ENCODE measurements around the gene JPH2. TPM values are rescaled to one million over a fixed set of nuclear protein-coding genes. Genes with fewer than 3 reads are reported as not detected.
A peak's percentile ranks its signal among the peaks of the same experiment; 100 is the strongest.

The JPH2 gene
- polyA plus RNA-seq, 4 donors: 1.3 to 2.1 (median 1.4) TPM

DNA sequence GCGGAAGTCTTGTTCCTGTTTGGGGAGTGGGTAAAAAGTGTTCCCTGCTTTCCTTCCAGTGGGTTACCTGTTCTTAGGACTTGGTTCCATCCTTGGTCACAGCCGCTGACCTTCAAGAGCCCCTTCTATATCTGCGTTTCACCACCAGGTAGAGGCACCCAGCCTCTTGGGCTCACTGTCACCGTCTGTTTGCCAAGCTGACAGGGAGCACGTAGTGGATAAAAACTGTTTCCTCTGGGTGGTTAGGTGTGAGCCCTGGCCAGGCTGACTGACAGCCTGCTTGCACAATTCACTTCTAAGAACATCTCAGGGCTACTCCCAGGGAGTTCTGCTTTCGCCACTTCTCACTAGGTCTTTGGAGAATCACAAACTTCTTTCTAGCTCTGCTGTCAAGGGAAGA lies 1.8 kb upstream of the JPH2 start:
- no peak for DNase-seq (ENCODE audit: low read depth in 4 of 4, low spot score in 3 of 4)

DNA sequence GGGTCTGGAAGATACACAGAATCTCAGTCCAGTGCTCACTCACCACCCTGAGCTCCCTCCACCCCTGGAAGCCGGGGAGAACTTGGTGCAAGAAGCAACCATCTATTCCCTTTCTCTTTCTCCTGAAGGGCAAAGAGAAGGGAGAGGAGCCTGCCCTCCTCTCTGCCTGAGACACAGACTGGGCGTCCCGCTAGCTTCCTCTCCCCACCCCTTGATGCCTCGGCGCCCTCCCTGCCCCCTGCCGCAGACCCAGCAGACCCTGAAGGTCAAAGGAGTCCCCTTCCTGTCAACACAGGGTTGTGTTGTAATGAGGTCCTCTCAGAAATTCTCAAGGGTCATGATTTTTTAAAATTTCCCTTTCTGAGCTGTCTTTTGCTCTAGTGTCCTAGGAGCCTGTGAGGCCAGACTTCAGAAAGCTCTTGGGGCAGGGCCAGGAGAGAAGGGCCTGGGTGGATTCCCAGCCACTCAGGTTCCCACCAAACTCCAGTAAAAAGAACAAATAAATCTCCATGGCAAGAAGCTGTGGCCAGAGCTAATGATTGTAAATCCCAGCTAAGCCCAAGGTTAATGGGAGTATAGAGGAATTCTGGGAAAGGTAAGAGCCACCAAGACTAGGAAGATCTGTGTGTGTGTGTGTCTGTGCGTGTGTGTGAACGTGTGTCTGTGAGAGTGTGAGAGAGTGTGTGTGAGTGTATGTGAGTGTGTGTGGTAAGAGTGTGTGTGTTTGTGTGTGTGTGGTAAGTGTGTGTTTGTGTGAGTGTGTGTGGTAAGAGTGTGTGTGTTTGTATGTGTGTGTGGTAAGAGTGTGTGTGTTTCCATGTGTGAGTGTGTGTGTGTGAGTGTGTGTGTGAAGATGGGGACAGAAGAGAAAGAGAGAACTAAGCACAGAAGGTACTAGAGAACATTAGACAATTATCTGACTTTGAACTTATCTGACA lies 1.1 kb upstream of the JPH2 start:
- no peak for DNase-seq (ENCODE audit: low read depth in 4 of 4, low spot score in 3 of 4)

DNA sequence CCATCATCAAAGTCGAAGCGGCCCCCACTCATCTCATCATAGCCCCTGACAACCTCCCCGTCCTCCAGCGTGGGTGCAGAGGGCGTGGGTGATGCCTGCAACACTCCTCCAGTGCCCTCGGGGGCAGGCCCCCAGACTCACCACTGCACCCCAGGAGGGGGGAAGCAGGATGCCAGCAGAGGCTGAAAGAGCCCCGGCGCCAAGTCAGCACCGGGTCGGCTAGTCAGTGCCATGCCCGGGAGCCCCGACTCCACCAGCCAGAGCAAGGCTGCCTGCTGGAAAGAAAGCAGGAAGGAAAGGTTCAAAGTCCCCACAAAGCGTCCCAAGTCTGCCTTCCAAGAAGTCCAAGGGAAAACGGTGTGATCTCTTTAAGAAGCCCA lies 324 bp downstream of the JPH2 start:
- no peak for DNase-seq (ENCODE audit: low read depth in 4 of 4, low spot score in 3 of 4)

DNA sequence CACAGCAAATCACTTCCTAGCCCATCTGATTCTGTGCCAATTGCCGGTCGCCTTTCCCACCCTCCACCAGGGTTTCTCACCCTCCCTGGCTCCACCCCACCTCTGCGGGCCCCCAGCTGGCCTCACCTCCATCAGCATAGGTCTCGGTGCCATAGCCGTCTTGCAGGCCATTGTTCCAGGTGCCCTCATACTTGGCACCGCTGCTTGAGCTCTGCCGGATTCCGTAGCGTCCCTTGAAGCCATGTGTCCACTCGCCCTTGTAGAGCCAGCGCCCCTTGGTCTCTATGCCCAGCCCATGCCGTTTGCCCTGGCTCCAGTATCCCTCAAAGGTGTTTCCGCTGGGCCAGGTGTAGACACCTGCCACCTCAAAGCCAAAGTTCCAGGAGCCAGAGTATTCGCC lies 787 bp downstream of the JPH2 start:
- no peak for DNase-seq (ENCODE audit: low read depth in 4 of 4, low spot score in 3 of 4)

DNA sequence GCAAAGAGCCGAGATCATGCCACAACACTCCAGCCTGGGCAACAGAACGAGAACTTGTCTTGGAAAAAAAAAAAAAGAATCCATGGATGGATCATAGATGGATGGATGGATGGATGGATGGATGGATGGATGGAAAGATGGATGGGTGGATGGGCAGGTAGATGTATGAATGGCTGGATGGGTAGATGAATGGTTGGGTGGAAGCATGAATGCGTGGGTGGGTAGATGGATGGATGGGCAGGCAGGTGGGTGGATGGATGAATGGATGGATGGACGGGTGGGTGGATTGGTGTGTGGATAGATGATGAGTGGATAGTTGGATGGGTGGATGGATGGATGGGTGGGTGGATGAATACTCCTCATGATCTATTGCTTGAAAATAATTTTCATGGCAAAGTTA lies 1.4 kb downstream of the JPH2 start:
- no peak for DNase-seq (ENCODE audit: low read depth in 4 of 4, low spot score in 3 of 4)

DNA sequence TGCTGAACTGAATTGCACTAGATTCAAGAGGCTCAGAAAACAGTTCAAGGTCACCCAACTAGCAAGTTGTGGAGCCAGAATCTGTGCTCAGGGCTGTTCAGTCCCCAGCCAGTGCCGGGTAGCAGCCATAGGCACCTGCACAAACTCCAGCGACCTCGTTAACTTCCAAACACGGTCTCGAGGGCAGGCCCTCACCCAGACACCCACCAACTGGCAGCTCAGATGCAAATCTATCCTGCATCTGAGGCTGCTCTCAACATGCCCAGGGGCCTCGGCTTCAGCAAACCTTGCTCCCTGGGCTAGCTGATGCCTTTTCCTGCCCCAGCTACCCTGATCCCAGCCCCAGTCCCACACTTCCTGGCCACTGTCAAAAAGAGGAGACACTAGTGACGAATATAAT lies 3.7 kb downstream of the JPH2 start:
- no peak for DNase-seq (ENCODE audit: low read depth in 4 of 4, low spot score in 3 of 4)

DNA sequence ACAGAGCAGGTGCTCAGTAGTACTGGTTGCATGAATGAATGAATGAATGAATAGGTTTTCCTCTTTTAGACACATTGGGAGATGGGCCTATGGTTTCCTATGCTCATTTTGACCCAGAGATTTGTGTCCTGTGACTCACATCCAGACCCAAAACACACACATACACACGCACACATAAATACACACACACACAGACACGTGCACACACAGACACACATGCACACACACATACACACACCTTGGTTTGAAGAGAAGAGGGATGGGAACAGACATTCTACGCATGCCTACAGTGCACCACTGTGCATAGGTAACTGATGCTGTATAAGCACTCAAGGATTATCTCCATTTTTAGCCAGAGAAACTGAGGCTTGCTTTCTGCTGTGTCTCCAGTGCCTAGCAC lies 4.1 kb downstream of the JPH2 start:
- no peak for DNase-seq (ENCODE audit: low read depth in 4 of 4, low spot score in 3 of 4)

DNA sequence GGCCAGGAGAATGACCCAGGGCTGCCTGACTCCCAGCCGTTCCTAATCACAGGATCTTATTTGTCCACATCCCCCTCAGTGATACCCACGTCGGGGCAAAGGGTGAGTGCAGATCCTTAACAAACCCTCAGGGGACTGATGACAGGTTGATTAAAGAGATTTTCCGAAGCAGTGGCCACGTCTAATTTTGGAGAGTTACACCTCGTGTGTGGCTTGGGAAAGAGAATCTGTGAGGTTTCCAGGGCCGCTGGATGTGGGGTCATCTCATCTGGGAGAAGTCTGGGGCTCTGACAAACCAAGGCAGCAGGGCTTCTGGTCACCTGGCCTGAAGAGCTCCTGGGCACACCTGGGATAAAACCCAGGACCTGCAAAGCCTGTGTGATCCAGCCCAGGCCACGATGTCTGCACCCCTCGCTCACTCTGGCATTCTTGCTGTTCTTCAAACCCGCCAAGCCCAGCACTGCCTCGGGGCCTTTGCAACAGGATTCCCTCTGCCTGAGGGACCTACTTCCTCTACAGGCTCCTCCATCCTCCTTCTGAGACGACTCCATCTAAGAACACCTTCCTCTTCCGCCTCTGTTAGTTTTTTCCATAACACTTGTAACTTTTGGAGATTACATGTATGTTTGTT lies 4.7 kb downstream of the JPH2 start:
- no peak for DNase-seq (ENCODE audit: low read depth in 4 of 4, low spot score in 3 of 4)

DNA sequence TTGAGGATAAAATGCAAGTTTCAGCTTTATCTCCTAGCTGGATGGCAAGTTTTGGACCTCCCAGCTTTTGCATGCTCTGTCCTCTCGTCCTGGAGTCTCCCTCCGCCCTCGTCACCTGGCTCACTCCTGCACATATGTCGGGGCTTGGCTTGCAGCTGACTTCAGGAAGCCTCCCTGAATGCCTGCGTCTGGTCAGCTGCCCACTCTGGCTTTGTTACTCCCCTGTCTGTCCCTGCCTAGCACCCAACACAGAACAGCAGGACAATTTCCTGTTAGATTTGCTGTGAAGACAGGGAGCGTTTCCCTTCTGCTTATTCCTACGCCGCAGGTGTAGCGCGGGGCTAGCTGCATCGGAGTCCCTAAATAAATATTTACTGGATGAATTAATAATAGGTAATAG lies 5.4 kb downstream of the JPH2 start:
- DNase-seq (ENCODE audit: low read depth in 4 of 4, low spot score in 3 of 4): no peak

DNA sequence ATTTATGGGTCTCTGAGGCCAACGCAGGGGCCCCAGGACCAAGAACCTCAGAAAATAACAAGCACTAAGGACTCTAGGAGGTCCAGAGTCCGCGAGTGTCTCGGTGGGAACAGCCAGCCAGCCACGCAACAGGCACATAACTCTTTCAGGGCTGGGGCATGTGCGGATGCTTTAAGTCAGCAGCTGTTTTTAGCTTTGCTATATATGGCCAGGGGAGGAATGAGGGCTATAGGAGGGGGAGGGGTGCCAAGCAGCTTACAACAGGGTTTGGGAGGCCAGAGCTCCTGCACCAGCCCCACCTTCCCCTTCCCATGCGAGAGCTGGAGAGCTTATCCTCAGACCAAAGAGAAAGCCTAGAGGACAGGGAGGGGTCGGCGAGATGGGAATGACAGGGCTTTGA lies 6.2 kb downstream of the JPH2 start:
- peak in 2 of 4 donors; percentile 10 to 30 for DNase-seq (ENCODE audit: low read depth in 4 of 4, low spot score in 3 of 4)

DNA sequence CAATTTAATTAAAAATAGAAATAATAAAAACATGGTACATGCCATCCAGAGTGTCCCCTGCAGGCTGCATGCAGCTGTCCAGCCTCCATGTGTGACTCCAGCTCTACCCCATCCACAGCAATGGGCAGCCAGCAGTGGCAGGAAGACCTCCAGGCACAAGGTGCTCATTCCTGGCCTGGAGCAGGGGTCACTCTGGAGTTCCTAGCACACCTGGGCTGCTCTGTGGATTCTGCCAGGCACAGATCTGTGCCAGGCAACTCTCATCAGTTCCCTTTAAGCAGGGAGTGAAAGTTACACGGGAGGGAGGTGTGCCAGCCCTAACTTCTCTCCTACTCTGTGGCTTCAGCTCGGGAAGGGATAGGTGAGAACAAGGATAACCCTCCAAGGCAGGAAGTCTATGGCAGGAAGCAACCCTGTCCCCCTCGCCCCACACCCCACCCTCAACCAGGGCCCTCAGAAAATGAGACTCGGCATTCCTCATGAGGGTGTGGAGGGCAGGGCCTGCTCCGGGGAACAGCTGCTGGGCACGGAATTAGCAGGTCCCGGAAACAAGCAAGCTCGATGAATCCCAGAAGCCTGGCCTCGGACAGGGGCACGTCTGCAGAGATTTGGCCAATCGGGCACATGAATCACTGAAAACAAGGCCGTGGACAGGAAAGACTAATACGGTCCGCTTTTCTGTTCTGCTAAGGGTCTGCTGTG lies 10.0 kb downstream of the JPH2 start:
- DNase-seq (ENCODE audit: low read depth in 4 of 4, low spot score in 3 of 4): no peak

DNA sequence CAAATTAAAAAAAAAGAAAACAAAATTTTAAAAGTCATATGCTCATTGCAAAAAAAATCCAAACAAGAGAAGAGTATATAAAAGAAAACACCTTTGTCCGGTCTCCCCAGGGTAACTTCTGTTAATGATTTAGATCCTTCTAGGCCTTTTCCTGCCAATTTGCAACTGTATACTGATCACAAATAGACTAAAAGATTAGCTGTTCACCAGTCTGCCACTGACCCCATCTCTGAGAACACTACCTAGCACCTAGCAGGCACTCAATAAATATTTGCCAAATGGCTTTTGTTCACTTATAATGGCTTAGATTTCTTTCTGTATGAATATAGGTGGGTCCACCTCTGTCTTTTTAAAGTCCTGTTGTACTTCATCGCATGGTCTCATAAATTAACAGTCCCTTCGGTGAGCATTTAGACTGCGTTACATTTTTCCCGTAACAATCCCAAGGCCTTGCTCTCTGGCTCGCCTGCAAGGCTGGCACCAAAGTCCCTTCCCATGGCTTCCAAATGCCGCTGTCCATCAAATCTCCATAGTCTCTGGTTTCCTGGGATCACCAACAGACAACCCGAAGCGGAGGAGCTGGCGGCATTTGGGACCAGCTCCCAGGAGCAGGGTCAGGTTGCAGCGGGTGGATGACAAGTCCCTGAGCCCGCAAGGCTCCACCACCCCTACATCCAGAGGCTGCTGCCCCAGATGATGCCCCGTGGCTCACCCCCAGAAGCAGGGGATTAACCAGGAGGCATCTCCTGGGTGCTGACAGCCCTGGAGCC lies 11.8 kb downstream of the JPH2 start:
- no peak for DNase-seq (ENCODE audit: low read depth in 4 of 4, low spot score in 3 of 4)

DNA sequence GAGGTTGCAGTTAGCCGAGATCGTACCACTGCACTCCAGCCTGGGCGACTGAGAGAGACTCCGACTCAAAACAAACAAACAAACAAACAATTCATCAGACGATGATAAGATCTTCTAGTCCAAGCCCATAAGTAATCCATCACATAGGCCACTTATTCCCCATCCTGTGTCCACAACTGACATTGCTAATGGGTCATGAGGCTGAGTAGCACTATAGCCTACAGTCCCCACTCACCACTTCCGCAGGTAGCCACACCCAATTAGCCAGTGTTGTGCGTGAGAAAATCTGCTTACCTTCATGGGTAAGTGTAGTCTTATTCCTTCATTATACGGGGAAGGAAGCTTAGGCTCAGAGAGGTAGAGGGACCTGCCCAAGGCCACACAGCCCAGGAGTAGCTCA lies 13.1 kb downstream of the JPH2 start:
- no peak for DNase-seq (ENCODE audit: low read depth in 4 of 4, low spot score in 3 of 4)

DNA sequence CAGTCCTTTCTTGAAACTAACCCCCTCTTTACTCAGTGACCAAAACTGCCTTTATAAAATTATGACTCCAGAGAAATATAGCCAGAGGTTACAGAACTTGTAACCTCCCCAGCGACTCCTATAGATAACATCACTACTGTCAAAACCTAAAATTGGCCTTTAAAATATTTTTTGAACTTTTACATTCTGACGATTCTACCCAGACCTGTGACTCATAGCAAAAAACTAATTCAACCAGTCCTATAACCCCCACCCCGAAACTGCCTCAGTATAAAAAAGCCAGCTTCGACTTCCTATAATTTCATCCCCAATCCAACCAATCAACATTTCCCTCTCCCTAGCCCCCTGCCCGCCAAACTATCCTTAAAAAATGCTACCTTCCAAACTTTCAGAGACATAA lies 13.9 kb downstream of the JPH2 start:
- no peak for DNase-seq (ENCODE audit: low read depth in 4 of 4, low spot score in 3 of 4)

DNA sequence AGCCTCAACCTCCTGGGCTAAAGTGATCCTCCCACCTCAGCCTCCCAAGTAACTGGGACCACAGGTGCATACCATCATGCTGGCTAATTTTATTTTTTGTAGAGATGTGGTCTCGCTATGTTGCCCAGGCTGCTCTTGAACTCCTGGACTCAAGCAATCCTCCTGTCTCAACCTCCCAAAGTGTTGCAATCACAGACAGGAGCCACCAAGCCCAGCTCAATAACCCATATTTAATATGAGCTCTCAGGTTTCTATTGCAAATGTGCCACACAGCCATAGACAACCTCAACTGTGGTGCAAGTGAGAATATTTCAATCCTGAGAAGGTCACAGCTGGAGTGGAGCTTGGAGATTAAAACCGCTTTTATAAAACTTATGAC lies 14.4 kb downstream of the JPH2 start:
- DNase-seq (ENCODE audit: low read depth in 4 of 4, low spot score in 3 of 4): no peak

DNA sequence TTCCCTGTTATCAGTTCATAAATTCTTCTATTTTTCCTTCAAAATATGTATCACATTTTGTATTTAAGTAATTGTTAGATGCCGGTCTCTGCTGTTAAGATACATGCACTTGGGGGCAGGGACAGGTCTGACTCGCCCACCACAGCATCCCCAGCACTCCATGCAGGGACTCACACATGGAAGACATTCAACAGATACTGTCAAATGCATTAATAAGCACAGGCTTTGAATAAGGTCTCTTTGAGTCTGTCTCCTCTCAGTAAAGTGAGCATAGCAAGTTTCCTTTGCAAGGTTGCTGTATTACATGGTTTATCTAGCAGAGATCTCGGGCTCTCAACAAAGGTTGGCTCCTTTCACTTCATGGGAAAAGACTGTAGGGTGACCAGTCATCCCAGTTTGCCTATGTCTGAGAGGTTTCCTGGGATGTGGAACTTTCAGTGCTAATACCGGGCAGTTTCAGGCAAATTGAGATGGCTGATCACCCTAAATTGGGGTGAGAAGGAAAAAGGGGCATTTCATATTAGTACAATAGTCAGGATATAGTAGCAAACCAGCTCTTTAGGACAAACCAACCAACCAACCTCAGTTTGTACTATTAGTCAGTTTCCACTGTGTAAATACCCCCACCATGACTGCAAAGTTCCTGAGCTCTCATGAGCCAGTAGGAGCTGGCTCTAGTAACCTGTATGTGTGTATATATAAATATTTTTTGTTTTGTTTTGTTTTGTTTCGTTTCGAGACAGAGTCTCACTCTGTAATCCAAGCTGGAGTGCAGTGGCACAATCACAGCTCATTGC lies 15.0 kb downstream of the JPH2 start:
- DNase-seq (ENCODE audit: low read depth in 4 of 4, low spot score in 3 of 4): no peak

DNA sequence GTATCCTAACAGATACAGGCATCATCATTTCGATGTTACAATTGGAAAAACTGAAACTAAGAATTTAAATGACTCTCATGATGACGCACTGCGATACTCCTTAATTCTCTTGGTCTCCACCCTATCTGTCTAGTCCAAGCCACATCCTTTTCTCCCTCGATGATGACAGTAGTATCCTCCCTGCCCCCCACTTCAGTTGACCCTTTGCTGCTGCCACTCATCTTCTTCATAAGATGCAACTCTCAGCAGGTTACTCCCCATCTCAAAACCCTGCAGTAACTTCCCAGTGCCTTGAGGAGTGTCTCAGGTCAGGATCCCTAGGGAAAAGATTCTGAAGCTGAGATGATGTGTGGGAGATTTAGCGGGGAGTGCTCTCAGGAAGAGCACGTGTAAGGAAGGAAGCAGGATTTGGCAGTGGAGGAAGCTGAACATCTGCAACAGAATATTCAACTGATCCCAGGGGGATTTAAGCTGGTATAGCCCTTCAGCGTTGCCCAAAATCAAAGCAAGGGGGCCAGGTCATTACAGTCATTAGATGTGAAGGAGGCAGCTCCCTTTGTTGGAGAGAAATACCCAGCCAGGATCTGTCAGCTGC lies 16.1 kb downstream of the JPH2 start:
- no peak for DNase-seq (ENCODE audit: low read depth in 4 of 4, low spot score in 3 of 4)

DNA sequence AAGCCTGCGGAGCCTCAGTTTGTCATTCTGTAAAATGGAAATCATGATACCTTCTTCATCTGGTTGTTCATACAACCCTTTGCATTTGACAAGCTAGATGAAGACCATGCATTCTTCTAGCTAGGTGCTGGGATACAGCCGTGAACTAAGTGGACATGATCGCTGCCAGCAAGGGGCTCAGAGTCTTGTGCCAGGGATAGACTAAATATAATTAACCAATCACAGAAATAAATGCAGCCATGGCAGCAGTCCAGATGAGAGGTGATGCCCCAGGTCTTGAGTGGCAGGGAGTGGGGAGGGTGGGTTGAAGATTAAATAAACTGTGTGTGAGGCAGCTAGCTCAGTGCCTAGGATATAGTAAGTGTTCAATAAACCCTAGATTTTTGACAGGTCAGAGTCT lies 19.3 kb downstream of the JPH2 start:
- no peak for DNase-seq (ENCODE audit: low read depth in 4 of 4, low spot score in 3 of 4)

DNA sequence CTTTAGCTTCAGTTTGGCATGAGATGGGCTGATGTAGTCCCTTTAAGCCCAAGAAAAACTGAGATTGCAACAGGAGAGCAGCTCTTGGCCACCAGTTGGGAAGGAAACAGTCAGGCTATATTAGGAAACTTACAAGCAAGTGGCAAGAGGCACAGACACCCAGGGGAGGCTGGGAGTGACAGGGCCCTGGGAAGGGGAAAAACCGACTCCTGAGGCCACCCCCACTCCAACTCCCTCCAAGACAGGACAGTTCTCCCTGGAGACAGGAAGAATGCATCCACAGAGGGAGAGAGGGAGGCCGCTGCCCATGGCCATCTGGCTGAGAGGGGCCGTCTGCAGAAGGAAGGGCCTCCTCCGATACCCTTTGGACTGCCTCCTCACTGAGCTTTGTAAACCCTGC lies 20.5 kb downstream of the JPH2 start:
- DNase-seq (ENCODE audit: low read depth in 4 of 4, low spot score in 3 of 4): no peak

DNA sequence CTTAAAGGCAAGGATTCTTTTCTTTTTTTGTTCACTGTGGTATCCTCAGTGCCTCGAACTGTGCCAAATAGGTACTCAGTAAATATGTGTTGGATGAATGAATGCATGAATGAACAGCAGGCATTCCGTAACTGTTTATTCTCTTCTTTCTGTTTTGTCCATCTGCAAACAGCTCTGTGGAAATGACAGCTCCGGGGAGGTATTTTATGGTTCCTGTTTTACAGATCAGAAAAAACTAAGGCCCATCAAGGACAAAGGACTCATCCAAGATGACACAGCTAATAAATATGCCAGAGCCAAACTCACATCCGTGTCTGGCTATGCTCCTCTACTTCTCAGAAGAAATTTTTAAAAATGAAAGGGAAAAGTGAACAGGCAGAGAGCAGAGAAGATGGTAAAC lies 21.0 kb downstream of the JPH2 start:
- no peak for DNase-seq (ENCODE audit: low read depth in 4 of 4, low spot score in 3 of 4)
